Measurements from ENCODE around the gene UGT1A7.

UGT1A7 gene

GRCh38 chr2:233801357-233802131 is 119.8 kb downstream of the UGT1A7 start:
- no peak for DNase-seq

GRCh38 chr2:233802132-233802815 is 120.6 kb downstream of the UGT1A7 start:
- no peak for DNase-seq

GRCh38 chr2:233803292-233803911 is 121.7 kb downstream of the UGT1A7 start:
- no peak for DNase-seq

GRCh38 chr2:233803994-233804393 is 122.3 kb downstream of the UGT1A7 start:
- no peak for DNase-seq

GRCh38 chr2:233807215-233807865 is 125.6 kb downstream of the UGT1A7 start:
- no peak for DNase-seq

- DNase-seq, result no peak
Measured at GRCh38 chr2:233807966-233808935, 126.5 kb downstream of the UGT1A7 start.

- no peak for DNase-seq
Measured at GRCh38 chr2:233810385-233810784, 128.7 kb downstream of the UGT1A7 start.

- no peak for DNase-seq
Measured at GRCh38 chr2:233811087-233811486, 129.4 kb downstream of the UGT1A7 start.

GRCh38 chr2:233811732-233812131 is 130.0 kb downstream of the UGT1A7 start:
- no peak for DNase-seq

- no peak for DNase-seq
Measured at GRCh38 chr2:233813236-233814055, 131.7 kb downstream of the UGT1A7 start.

- DNase-seq, result peak; percentile 60
Measured at GRCh38 chr2:233814056-233814835, 132.5 kb downstream of the UGT1A7 start.

GRCh38 chr2:233815861-233816260 is 134.2 kb downstream of the UGT1A7 start:
- no peak for DNase-seq

GRCh38 chr2:233816334-233816733 is 134.6 kb downstream of the UGT1A7 start:
- peak; percentile 74 for DNase-seq

GRCh38 chr2:233816771-233817170 is 135.1 kb downstream of the UGT1A7 start:
- DNase-seq, result no peak

- no peak for DNase-seq
Measured at GRCh38 chr2:233817361-233817911, 135.7 kb downstream of the UGT1A7 start.

GRCh38 chr2:233817995-233818638 is 136.4 kb downstream of the UGT1A7 start:
- no peak for DNase-seq

- no peak for DNase-seq
Measured at GRCh38 chr2:233818639-233819621, 137.2 kb downstream of the UGT1A7 start.
